Activated T-cell treated with anti-CD3 and anti-CD28 coated beads, Interleukin-2, amount 50 U/mL, for 4 hours (primary cell): ENCODE results near the gene CDC42EP3. TPM values are rescaled to one million over a fixed set of nuclear protein-coding genes. Genes with fewer than 3 reads are reported as not detected.

Experiments
- ATAC-seq, 2 donors: fragments of 200-7000 bp; cut with Tn5 transposase; one replicate each; pipeline ENCODE4 v1.10.0; 2021
- DNase-seq: peaks from one replicate; pipeline ENCODE4 v3.0.0-alpha.2; 2020
- H3K27me3 Mint-ChIP-seq: one replicate; pipeline ENCODE4 v1.8.0; 2021; ENCODE audit warnings: low read depth, mixed read lengths
- H3K36me3 Mint-ChIP-seq: one replicate; pipeline ENCODE4 v1.8.0; 2022; ENCODE audit warnings: mixed read lengths; ENCODE audit not compliant: insufficient read depth
- H3K4me1 Mint-ChIP-seq: one replicate; pipeline ENCODE4 v1.8.0; 2021; ENCODE audit warnings: low read depth, mixed read lengths
- H3K4me3 Mint-ChIP-seq: one replicate; pipeline ENCODE4 v1.8.0; 2021; ENCODE audit warnings: mild to moderate bottlenecking, moderate library complexity, mixed read lengths
- H3K9me3 Mint-ChIP-seq: one replicate; pipeline ENCODE4 v1.8.0; 2021; ENCODE audit warnings: mixed read lengths
- total RNA-seq, 3 donors: library from RNA; stranded (reverse); gene quantifications; one replicate each; pipeline ENCODE4 v1.2.1, GENCODE V29; 2021

Gene CDC42EP3
- total RNA-seq: 10 to 100 TPM; 31.6 to 58.1 (median 39.4) TPM

- ATAC-seq (peak; percentile 83), DNase-seq (peak; percentile 66)
- no peaks in the 10 kb centered on the region for H3K36me3 Mint-ChIP-seq
- peaks cover 53% of the 10 kb centered on the region for H3K4me1 Mint-ChIP-seq
- no peaks in the 10 kb centered on the region for H3K27me3 Mint-ChIP-seq
- H3K9me3 Mint-ChIP-seq: no peaks in the 10 kb centered on the region
- H3K4me3 Mint-ChIP-seq: peak within 1 kb of the TSS; percentile 96
These were observed at the start of gene CDC42EP3 for GRCh38 chr2:37671009-37671815. Gene CDC42EP3, minus strand, starts transcription at chr2:37671642. Its CDS starts 25,055 bp downstream, at chr2:37646587.

- Mint-ChIP-seq H3K27me3 (peaks cover 3% of the 10 kb centered on the region), H3K4me3 (no peak overlapping the region)
These were observed 49.7 kb upstream of the CDC42EP3 start for GRCh38 chr2:37721201-37721560.

GRCh38 chr2:37720533-37721200 lies 49.2 kb upstream of the CDC42EP3 start:
- Mint-ChIP-seq H3K36me3 (no peaks in the 10 kb centered on the region), H3K4me1 (no peaks in the 10 kb centered on the region), H3K27me3 (peaks cover 3% of the 10 kb centered on the region), H3K9me3 (peaks cover 8% of the 10 kb centered on the region), H3K4me3 (no peak overlapping the region)
- no peak for ATAC-seq
- DNase-seq: no peak

More at GRCh38 chr2:37721201-37721560, 49.7 kb upstream of the CDC42EP3 start:
- no peaks in the 10 kb centered on the region for H3K36me3 Mint-ChIP-seq
- H3K4me1 Mint-ChIP-seq: no peaks in the 10 kb centered on the region
- H3K9me3 Mint-ChIP-seq: peaks cover 3% of the 10 kb centered on the region
- DNase-seq: no peak
- no peak for ATAC-seq

- ATAC-seq (no peak), DNase-seq (no peak)
- Mint-ChIP-seq H3K27me3 (peaks cover 3% of the 10 kb centered on the region), H3K4me1 (peaks cover 3% of the 10 kb centered on the region), H3K9me3 (peaks cover 18% of the 10 kb centered on the region), H3K4me3 (no peak overlapping the region), H3K36me3 (no peaks in the 10 kb centered on the region)
These were observed 47.2 kb upstream of the CDC42EP3 start for GRCh38 chr2:37718515-37719161.

GRCh38 chr2:37713258-37713700 lies 41.8 kb upstream of the CDC42EP3 start:
- no peaks in the 10 kb centered on the region for H3K27me3 Mint-ChIP-seq
- H3K36me3 Mint-ChIP-seq: no peaks in the 10 kb centered on the region
- no peak overlapping the region for H3K4me3 Mint-ChIP-seq
- H3K4me1 Mint-ChIP-seq: peaks cover 37% of the 10 kb centered on the region
- ATAC-seq (peak; percentile 76 to 77), DNase-seq (no peak)
- H3K9me3 Mint-ChIP-seq: peaks cover 18% of the 10 kb centered on the region

- no peak overlapping the region for H3K4me3 Mint-ChIP-seq
- H3K4me1 Mint-ChIP-seq: peaks cover 48% of the 10 kb centered on the region
- ATAC-seq: no peak
These were observed 40.4 kb upstream of the CDC42EP3 start for GRCh38 chr2:37711831-37712230.

GRCh38 chr2:37711308-37711731 lies 39.9 kb upstream of the CDC42EP3 start:
- DNase-seq: no peak

More at GRCh38 chr2:37711831-37712230, 40.4 kb upstream of the CDC42EP3 start:
- no peak for DNase-seq
- Mint-ChIP-seq H3K36me3 (no peaks in the 10 kb centered on the region), H3K27me3 (no peaks in the 10 kb centered on the region), H3K9me3 (peaks cover 18% of the 10 kb centered on the region)

GRCh38 chr2:37709111-37709510 lies 37.7 kb upstream of the CDC42EP3 start:
- peaks cover 56% of the 10 kb centered on the region for H3K4me1 Mint-ChIP-seq
- DNase-seq (no peak), ATAC-seq (no peak)
- no peaks in the 10 kb centered on the region for H3K36me3 Mint-ChIP-seq
- H3K27me3 Mint-ChIP-seq: no peaks in the 10 kb centered on the region
- H3K4me3 Mint-ChIP-seq: no peak overlapping the region
- H3K9me3 Mint-ChIP-seq: no peaks in the 10 kb centered on the region

More at GRCh38 chr2:37711308-37711731, 39.9 kb upstream of the CDC42EP3 start:
- no peaks in the 10 kb centered on the region for H3K36me3 Mint-ChIP-seq
- H3K4me1 Mint-ChIP-seq: peaks cover 51% of the 10 kb centered on the region
- no peaks in the 10 kb centered on the region for H3K27me3 Mint-ChIP-seq
- peak in 1 of 2 donors; percentile 59 for ATAC-seq
- peaks cover 16% of the 10 kb centered on the region for H3K9me3 Mint-ChIP-seq
- no peak overlapping the region for H3K4me3 Mint-ChIP-seq

GRCh38 chr2:37708146-37708545 lies 36.7 kb upstream of the CDC42EP3 start:
- no peaks in the 10 kb centered on the region for H3K27me3 Mint-ChIP-seq
- DNase-seq (no peak), ATAC-seq (no peak)
- no peaks in the 10 kb centered on the region for H3K36me3 Mint-ChIP-seq
- no peaks in the 10 kb centered on the region for H3K9me3 Mint-ChIP-seq
- H3K4me1 Mint-ChIP-seq: peaks cover 48% of the 10 kb centered on the region
- H3K4me3 Mint-ChIP-seq: no peak overlapping the region

GRCh38 chr2:37707393-37707792 lies 36.0 kb upstream of the CDC42EP3 start:
- peaks cover 44% of the 10 kb centered on the region for H3K4me1 Mint-ChIP-seq
- ATAC-seq: no peak

GRCh38 chr2:37706334-37707183 lies 35.1 kb upstream of the CDC42EP3 start:
- DNase-seq: no peak
- H3K9me3 Mint-ChIP-seq: peaks cover 7% of the 10 kb centered on the region
- ATAC-seq: peak; percentile 51 to 67
- H3K27me3 Mint-ChIP-seq: no peaks in the 10 kb centered on the region
- H3K36me3 Mint-ChIP-seq: no peaks in the 10 kb centered on the region
- H3K4me3 Mint-ChIP-seq: no peak overlapping the region
- peaks cover 39% of the 10 kb centered on the region for H3K4me1 Mint-ChIP-seq

More at GRCh38 chr2:37707393-37707792, 36.0 kb upstream of the CDC42EP3 start:
- no peak for DNase-seq
- Mint-ChIP-seq H3K27me3 (no peaks in the 10 kb centered on the region), H3K4me3 (no peak overlapping the region), H3K9me3 (no peaks in the 10 kb centered on the region), H3K36me3 (no peaks in the 10 kb centered on the region)

GRCh38 chr2:37705191-37705590 lies 33.7 kb upstream of the CDC42EP3 start:
- Mint-ChIP-seq H3K4me1 (peaks cover 25% of the 10 kb centered on the region), H3K9me3 (peaks cover 7% of the 10 kb centered on the region), H3K27me3 (no peaks in the 10 kb centered on the region), H3K4me3 (no peak overlapping the region), H3K36me3 (no peaks in the 10 kb centered on the region)
- ATAC-seq (no peak), DNase-seq (no peak)

- Mint-ChIP-seq H3K27me3 (no peaks in the 10 kb centered on the region), H3K4me3 (no peak overlapping the region), H3K9me3 (peaks cover 7% of the 10 kb centered on the region), H3K4me1 (no peaks in the 10 kb centered on the region), H3K36me3 (no peaks in the 10 kb centered on the region)
- ATAC-seq: no peak
- DNase-seq: no peak
These were observed 27.6 kb upstream of the CDC42EP3 start for GRCh38 chr2:37698931-37699481.
